NAMALWA (cell line): ENCODE data around the gene HES2.
A peak's percentile ranks its signal among the peaks of the same experiment; 100 is the strongest.
"Not testable (repeated sequence)": the region's sequence is repeated elsewhere in the genome, so short reads cannot be mapped to it uniquely, and the experiment has no call there.

Experiments
- DNase-seq: peaks from one replicate; pipeline ENCODE4 v3.0.0-alpha.2; 2015; ENCODE audit warnings: low spot score

Gene HES2

GRCh38 chr1:6419804-6420453, at the start of gene HES2:
Gene HES2 (minus strand): TSS chr1:6419919. CDS start chr1:6419820, 99 bp downstream.
- no peak for DNase-seq

GRCh38 chr1:6468729-6469461, 49.2 kb upstream of the HES2 start:
- no peak for DNase-seq

- no peak for DNase-seq
Observed at GRCh38 chr1:6467744-6468688, 48.3 kb upstream of the HES2 start.

- no peak for DNase-seq
Observed at GRCh38 chr1:6467224-6467623, 47.5 kb upstream of the HES2 start.

- no peak for DNase-seq
Observed at GRCh38 chr1:6466751-6467150, 47.0 kb upstream of the HES2 start.

GRCh38 chr1:6466023-6466422, 46.3 kb upstream of the HES2 start, which contains the start of gene TNFRSF25:
Gene TNFRSF25 (minus strand): TSS chr1:6466173. CDS start chr1:6466107, 66 bp downstream.
- no peak for DNase-seq

- DNase-seq = no peak
Observed at GRCh38 chr1:6465461-6466005, 45.8 kb upstream of the HES2 start.

GRCh38 chr1:6464915-6465314, 45.2 kb upstream of the HES2 start:
- DNase-seq = no peak

- no peak for DNase-seq
Observed at GRCh38 chr1:6464514-6464836, 44.8 kb upstream of the HES2 start.

GRCh38 chr1:6463120-6463412, 43.3 kb upstream of the HES2 start:
- no peak for DNase-seq

- DNase-seq = no peak
Observed at GRCh38 chr1:6462412-6463119, 42.8 kb upstream of the HES2 start.

GRCh38 chr1:6461538-6462411, 42.1 kb upstream of the HES2 start:
- DNase-seq = no peak

GRCh38 chr1:6461051-6461530, 41.4 kb upstream of the HES2 start:
- DNase-seq = no peak

- DNase-seq = peak; percentile 70
Observed at GRCh38 chr1:6460301-6461050, 40.8 kb upstream of the HES2 start.

- no peak for DNase-seq
Observed at GRCh38 chr1:6459850-6460265, 40.1 kb upstream of the HES2 start.

GRCh38 chr1:6456800-6457466, 37.2 kb upstream of the HES2 start:
- peak; percentile 52 for DNase-seq

GRCh38 chr1:6455752-6456520, 36.2 kb upstream of the HES2 start:
- DNase-seq = not testable (repeated sequence)
